HL-60/S4 treated with retinoic acid at 250 ng/mL for 4 days and 3 days (cell line): ENCODE data around the gene BID.
"Not testable (repeated sequence)": the region's sequence is repeated elsewhere in the genome, so short reads cannot be mapped to it uniquely, and the experiment has no call there.

Experiments used
- in situ Hi-C: fragments of 300-500 bp; cut with MboI; formaldehyde crosslinking; loops from 2 replicates; pipeline ENCODE4 v1.7.0; 2022; ENCODE audit warnings: low sequenced_read_pairs

The BID gene

DNA sequence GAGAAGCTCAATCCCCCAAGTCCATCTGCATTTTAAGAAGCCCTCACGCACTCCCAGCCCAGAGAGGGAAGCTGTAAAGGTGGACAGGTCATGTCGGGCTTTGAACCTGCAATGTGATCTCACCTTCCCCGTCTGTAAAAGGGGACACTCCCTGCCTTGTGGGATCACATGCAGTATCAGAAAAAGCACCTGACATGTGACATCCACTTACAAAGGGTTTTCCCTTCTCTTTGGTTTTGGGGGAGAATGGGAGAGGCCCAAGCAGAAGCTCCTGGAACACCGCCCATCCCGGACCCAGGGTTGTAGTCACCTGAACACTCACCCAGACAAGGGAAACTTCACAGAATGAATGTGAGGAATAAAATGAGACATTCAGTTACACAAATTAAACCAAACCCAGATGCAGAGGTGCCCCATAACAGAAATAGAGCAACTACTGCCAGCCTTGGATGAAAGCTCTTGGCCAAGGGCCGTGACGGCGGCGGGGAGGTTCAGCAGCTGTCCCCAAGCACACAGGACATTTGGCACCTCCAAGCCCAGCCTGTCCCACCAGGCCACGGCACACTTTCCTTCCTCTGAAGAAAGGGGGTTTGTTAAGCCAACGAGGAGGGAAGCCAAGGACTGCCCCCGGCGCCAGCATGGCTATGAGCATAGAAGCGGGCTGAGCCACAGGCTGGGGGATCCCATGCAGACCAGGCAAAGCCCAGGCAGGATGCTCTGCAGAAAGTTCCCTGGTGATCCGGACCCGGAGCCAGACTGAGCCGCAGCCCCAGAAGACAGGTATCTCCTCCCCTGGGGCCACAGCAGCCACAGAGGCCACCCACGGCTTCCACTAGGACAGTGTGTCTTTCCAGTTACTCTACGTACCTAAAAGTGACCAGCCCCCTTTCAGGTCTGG lies 3.8 kb downstream of the BID start:
- in situ Hi-C loops, result no loop called here

DNA sequence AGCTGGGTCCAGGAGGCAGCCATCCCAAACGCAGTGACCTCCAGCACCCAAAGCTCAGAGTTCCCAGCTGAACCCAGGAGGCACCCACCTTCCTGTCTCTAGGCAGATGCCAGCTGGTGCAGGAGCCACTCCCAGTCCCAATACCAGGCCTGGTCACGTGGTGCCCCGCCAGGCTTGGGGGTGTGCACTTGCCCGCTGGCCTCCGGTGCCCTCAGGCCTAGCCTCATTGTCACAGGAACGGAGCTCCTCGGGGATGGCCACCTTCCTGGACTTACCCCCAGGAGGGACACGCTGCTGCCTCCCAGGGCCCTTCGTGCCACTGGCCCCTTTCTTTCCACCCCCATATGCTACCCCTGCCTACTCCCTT lies 4.6 kb downstream of the BID start:
- in situ Hi-C loops, result no loop called here

DNA sequence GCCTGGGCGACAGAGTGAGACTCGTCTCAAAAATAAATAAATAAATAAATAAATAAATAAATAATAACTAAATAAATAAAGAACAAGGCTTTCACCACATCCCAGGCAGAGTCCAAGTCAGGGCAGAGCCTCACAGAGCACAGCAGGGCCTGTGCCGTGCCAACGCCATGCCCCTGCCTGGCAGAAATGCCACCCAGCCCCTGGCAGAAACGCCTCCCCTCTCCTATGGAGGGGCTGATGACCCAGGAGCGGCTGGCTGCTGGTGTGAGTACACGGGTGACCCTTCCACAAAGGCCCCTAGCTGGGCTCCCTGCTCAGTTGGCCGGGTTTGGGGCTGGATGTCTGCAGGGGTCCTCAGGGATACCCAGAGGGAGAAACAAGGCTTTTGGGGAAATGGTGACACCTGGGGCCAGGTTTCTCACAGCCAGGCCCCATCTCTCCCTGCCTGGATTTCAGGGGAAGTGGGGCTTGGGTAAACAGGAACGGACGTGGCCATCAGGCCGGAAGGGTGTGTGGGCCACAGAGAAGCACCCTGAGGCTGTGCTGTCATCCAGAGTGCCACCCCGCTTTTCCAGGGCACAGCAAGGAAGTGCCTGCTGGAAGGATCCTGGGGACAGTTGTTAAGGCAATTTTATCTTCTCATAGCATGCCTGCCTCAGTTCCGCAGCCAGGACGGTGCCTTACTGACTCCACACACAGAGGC lies 5.1 kb downstream of the BID start:
- in situ Hi-C loops, result no loop called here

DNA sequence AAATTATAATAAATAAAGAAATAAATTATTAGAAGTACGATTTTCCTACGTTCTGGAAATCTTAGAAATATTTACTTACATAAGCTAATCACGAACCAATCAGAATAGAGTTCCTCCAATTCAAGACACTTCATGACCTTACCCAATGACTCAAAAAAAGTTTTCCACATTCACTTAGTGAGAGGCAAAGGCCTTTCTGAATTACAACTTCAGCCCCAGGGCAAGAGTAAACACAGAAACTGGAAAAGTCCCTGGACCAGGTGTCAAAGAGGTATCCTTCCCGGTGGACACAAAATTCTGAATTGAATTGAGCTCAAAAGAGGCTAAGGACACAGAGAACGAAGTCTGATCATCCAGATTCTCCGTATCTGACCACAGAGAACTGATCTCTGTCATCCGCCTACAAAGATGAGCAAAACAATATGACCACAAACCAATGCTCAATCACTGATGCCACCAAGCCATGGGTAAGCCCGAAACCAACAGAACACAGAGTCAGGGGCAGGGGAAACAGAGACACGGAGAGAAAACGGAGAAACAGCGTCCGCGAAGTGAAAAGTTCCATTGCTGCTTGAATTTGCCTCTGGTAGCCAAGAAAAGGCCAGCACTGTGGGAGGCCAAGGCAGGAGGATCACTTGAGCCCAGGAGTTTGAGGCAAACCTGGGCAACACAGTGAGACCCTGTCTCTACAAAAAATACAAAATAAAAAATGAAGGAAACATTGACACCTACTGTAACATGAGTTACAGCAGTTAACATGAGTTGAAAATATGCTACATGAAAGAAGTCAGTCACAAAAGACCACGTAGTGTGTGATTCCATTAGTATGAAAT lies 6.8 kb downstream of the BID start:
- in situ Hi-C loops, result no loop called here

DNA sequence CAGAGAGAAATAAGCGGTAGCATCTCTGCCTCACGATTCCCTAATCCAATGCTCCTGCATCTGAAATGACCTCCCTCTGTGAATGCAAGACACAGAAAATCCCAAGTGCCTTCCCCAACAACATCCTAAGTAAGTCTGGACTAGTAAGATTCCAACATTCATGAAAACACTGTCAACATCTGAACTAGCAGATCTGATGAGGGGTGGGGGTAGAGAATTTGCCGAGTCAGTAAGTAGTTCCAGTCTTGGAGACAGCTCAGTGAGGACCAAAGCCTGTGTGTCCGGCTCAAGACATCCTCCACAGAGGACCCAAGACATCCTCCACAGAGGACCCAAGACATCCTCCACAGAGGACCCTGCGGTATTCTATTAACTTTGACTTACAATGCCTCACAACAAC lies 9.4 kb downstream of the BID start:
- in situ Hi-C loops, result not testable (repeated sequence)

DNA sequence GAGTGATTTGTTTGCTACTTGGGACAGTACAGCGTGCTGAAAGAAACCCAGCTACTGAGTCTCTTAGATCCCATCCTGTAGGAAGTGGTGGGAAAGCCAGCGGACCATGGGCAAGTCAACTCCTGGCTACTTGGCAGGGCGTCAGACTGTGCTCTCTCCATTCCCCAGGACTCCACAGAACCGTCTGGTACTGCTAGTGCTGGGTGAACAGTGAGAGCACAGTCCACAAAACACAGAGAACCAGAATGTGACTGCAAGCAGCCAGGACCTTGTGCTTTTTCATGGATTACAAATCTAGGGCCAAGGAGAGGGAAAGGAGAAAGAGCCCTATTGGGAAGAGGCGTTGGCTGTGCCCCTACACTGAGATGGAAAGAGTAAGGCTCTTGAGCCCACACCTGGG lies 10.2 kb downstream of the BID start:
- in situ Hi-C loops, result no loop called here

DNA sequence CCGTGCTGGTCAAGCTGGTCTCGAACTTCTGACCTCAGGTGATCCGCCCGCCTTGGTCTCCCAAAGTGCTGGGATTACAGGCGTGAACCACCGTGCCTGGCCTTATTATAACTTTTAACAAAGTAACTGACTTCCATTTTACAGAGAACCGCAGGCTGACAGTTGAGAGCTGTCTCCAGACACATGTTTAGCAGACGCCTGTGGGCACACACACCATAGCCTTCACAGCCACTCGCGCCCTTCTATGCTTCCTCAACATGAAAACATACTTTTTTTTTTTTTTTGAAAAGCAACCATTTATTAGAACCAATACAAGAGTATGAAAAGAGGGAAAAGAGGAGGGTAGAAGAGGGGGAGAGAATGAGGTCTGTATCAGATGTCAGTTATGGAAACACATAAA lies 10.8 kb downstream of the BID start:
- in situ Hi-C loops, result not testable (repeated sequence)

DNA sequence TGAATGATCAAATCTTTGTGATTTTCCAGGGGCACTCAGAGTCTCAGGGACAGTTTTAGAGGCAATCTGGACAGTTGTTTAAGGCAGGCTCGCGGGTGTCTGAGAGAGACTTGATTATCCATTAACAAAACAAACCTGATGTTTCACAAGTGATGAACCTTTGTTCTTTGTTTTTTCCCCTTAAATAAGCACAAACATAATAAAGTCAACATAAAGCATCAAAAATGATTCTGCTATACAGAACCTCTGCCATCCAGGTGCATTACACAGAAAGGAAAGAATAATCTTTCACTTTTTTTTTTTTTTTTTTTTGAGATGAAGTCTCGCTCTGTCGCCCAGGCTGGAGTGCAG lies 13.2 kb downstream of the BID start:
- in situ Hi-C loops, result no loop called here

DNA sequence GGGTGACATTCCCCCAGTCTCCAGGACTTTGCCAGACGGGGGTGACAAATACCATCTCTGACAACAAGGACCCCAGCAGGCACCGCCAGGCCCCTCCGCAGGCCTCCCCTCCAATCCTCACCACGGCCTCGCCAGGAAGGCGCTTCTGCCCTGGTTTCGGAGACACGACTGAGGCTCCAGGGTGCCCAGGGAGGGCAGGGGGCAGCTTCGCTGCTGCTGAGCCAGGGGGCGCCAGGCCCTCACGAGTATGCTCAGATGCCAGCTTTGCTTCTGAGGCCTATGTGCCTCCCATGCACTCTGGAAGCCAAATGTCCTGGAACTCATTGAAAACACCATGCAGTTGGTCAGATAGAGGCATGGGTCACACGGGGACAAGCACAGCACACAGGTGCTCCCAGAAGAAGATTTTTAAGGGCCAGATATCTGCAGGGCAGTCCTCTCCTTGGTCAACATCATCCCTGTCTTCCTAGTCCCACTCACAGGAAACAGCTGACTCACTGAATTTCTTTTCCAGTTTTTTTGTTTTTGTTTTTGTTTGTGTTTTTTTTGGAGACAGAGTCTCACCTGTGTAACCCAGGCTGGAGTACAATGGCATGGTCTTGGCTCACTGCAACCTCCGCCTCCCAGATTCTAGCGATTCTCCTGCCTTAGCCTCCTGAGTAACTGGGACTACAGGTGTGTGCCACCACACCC lies 19.9 kb downstream of the BID start:
- in situ Hi-C loops, result no loop called here

DNA sequence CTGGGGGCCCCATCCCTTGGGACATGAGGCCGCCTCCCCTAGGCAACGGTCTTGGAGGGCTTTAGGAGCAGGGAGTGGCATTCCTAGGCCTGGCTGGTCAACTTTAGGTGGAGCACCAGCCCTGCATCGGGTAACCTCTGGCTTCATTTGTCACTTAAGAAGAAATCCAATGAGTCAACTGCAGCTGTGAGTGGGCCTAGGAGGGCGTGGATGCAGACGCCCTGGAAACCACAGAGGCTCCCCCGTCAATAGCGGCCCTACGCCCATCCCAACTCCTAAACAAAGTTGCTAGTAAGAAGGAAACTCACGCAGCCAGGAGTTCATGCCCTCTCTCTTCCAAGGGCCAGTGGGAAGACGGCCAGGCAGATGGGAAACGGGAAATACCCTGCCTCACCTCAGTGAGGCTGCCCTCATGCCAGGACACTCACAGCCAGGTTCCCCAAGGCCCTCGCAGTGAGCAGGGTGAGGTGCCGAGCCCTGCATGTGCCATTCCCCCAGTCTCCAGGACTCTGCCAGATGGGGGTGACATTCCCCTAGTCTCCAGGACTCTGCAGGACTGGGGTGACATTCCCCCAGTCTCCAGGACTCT lies 20.8 kb downstream of the BID start:
- in situ Hi-C loops, result no loop called here

DNA sequence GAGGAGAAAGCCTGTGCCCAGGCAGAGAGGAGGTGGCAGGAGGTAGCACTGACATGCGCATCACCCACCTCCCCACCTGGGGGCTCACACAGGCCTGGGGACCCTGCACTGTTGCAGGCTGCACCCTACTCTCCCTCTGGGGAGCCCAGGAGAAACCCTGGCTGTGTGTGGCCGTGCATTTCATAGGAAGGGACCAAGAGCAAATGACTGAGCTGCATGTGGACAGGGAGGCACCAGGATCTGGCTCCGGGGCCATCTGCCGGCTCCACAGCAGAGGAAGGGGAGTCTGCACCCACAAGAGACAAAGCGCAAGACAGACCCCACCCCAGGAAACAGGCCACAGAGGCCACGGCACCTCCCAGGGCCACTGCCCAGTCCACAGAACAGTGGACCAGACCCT lies 22.7 kb downstream of the BID start:
- in situ Hi-C loops, result no loop called here

DNA sequence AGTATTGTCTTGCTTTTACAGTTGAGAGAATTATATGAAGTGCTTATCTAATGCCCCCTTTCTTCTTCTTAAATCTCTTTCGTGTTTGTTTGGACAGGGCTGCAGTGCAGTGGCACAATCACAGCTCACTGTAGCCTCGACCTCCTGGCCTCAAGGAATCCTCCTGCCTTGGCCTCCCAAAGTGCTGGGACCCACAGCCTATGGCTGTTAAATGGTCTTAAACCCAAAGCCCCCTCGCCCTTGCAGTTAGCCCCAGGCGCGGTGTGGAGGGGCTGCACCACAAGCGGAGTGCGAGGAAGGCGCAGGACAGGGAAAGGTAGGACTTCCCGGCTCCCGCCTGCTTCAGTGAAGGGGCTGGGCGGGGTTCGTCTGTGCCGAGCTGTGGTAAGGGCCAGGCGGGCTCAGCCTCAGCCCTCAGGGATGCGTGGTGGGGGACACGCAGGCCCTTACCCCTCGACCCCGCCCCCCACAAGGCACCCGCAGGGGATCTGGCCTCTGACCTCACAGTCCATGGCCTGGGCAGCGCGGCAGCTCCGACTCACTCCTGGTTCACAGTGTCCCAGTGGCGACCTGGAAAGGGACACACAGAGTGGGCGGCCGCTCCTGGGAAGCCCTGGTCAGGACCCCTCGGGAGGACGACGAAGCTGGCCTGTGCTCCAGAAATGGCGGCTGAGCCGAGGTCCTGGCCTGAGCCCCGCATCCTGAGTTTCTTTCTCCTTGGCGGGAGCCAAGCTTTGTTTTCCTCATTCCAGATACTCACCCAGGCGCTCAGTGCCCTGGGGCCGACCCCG lies 24.5 kb downstream of the BID start:
- in situ Hi-C loops, result no loop called here

DNA sequence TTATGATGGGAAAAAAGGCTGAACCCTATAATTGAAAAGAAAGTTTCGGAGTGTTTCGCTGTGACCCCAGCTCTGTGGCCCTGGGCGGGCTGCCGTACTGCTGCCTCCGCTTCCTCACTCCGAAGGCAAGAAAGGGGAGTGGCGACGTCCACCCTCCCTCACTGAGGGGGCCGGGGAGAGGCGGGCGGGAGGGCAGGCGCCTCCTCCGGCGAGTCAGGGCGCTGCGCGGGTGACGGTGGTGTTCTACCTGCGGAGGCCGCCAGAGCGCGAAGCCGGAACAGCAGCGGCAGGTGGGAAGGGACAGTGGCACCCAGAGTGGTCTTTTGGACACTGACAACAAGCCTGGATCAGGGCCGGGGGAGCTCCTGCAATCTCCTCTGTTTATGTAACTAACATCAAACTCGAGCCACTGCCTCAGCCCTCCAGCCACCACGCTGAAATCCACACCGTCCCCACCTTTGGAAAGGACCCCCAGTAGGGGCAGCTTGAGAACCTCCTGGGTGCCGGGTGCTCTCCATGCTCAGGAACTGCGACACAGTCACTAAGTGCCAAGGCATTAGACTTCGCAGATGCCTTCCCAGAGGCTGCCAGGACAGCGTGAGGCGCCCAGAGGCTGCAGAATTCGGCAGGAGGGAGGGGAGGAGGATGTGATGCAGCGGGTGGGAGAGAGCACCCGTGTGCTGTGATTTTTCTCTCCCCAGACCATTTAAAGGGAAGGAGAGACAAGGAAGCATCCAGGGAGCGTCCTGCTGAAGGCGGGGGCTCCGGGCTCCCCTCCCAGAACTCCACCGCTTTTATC lies 25.5 kb downstream of the BID start:
- in situ Hi-C loops, result no loop called here

DNA sequence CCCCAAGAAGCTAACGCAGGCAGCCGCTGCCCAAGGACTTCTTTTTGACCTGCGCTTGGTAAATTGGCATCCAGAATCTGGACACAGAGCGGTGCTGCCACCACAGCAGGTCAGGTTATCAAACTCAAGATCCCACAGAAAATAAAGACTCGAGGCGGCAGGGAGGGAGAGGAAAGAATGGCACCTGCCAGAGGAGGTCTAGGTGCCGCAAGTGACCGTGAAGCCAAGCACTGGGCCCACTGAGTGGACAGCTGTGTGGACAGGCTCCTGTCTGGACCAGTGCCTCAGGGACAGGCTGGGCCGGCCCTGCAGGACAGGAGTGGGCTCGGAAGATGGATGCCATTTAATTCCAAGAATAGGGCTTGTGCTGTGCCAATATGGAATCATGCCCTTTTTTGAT lies 27.4 kb downstream of the BID start:
- in situ Hi-C loops, result no loop called here

DNA sequence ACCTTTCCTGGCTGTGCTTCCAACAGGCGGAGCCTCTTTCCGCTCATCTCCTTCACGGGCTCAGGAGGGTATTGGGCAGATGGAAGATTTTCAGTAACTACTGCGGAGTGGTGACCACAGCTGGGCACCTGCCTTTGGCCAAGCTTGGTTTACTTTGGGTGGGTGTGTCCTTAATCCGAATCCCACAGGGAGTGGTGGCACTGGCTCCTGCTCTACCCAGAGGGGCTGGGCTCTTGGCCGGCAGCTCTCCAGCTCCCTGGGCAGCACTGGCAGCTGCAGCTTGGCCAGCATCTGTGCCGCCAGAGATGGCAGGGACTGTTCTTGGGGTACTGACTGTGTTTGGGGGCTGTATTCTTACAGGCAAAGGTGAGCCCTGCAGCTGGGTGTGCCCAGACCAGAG lies 29.8 kb downstream of the BID start:
- in situ Hi-C loops, result no loop called here

DNA sequence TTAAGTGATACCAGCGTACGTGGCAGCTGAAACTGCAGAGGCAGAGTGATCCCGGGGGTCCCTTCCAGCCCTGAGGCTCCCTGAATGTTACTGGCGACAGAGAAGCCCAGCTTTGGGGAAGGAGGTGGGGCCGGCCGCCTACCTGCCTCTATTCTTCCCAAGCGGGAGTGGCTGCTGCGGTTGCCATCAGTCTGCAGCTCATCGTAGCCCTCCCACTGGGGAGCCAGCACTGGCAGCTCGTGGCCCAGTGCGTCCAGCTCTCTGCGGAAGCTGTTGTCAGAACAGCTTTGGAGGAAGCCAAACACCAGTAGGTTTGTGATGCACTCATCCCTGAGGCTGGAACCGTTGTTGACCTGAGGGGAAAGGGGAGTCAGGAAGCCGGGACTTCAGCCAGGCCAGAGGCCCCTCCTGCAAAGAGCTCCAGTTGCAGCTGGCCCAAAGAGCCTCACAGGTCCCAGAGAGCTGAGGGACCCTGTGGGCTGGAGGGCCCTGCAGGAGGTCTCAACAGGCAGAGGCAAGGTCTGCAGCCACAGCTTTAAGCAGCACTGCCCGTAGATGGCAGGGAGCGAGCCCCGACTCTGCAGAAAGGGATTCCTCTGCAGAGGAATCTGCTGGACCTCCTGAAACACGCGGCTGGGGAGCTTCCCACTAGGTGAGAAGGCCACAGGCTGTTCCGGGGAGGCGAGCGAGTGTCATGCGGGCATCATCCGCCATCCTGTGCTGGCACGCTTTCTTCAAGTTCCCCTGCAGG lies 30.4 kb downstream of the BID start:
- in situ Hi-C loops, result no loop called here

DNA sequence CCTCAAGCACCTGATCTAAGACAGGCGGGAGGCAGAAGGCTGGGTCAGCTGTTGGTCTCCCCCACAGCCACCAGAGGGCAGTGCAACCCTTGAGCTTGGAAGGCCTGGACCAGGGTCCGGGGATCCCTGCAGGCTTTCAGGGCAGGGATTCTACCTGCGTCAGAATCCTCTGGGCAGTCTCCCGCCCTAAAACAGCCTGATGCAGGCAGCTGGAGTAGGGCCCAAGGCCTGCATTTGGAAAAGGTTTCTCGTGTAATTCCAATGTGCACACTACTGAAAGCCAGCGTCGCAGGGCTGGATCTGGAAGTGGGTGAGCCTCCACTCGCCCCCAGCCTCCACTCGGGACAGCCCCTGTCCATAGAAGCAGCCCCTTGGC lies 31.8 kb downstream of the BID start:
- in situ Hi-C loops, result no loop called here

DNA sequence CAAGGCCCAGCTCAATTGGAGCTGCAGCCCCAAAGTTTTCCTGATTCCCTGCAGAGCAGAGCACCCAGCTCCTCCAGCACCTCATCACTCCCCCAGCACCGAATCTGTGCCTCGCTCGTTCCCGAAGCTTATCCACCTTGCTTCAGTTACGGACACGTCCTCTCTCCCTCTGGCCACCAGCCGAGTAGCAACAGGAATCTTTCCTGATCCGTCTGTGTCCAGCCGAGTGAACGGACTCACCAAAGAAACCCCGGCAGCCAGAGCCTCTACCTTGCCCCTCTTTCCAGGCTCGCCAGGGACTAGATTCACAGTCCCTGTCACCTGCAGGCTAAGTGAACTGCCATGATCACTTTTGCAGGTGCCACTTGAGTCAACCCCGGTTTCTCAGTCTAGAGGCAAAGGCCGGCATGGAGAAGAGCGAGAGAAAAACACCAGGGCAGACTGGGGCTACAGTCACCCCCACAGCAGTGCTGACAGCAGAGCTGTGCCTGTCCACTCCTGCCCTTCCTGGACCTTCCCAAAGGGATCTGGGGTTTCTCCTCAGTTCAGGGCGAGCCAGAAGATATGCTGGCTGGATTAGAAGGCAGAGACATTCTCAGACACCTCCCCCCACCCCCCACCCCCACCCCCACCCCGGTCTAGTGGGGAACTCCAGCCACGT lies 32.3 kb downstream of the BID start:
- in situ Hi-C loops, result no loop called here
